GM23338 (cell line): Measurements from ENCODE around the gene CMSS1. TPM values are rescaled to one million over a fixed set of nuclear protein-coding genes. Genes with fewer than 3 reads are reported as not detected.

Source experiments
- ATAC-seq: fragments of 200-7000 bp; cut with Tn5 transposase; 3 replicates; pipeline ENCODE4 v1.9.1; 2020
- DNase-seq: peaks from one replicate; pipeline ENCODE4 v3.0.0-alpha.2; 2015; ENCODE audit warnings: low spot score
- H2AFZ ChIP-seq: fragments of 200-600 bp; sonication (generic); 2 replicates; pipeline ENCODE4 v1.8.0; 2016; ENCODE audit warnings: antibody characterized with exemption, mild to moderate bottlenecking, moderate library complexity
- H3F3A ChIP-seq: fragments of 200-600 bp; sonication (generic); replicated peaks from 2 replicates; pipeline ENCODE4 v1.8.0; 2017; ENCODE audit warnings: antibody characterized with exemption, mixed run types, low read depth
- H3K27ac ChIP-seq: fragments of 200-600 bp; sonication (generic); 2 replicates; pipeline ENCODE4 v1.6.1; 2016; ENCODE audit warnings: low read depth
- H3K27me3 ChIP-seq: fragments of 200-600 bp; sonication (generic); 2 replicates; pipeline ENCODE4 v1.8.0; 2016; ENCODE audit warnings: mild to moderate bottlenecking, mixed run types, moderate library complexity; ENCODE audit not compliant: insufficient read depth
- H3K36me3 ChIP-seq: fragments of 200-600 bp; sonication (generic); 2 replicates; pipeline ENCODE4 v1.8.0; 2016; ENCODE audit warnings: mild to moderate bottlenecking; ENCODE audit not compliant: insufficient read depth
- H3K4me1 ChIP-seq: fragments of 200-600 bp; sonication (generic); 2 replicates; pipeline ENCODE4 v1.8.0; 2016; ENCODE audit warnings: mild to moderate bottlenecking, moderate library complexity; ENCODE audit not compliant: insufficient read depth
- H3K4me2 ChIP-seq: fragments of 200-600 bp; sonication (generic); 2 replicates; pipeline ENCODE4 v1.7.1; 2017; ENCODE audit warnings: mixed run types
- H3K4me3 ChIP-seq: fragments of 200-600 bp; sonication (generic); 2 replicates; pipeline ENCODE4 v1.6.1; 2016; ENCODE audit warnings: mixed run types
- H3K79me2 ChIP-seq: fragments of 200-600 bp; sonication (generic); replicated peaks from 2 replicates; pipeline ENCODE4 v1.8.0; 2017; ENCODE audit warnings: mild to moderate bottlenecking; ENCODE audit not compliant: insufficient read depth
- H3K9me2 ChIP-seq: fragments of 200-600 bp; sonication (generic); 2 replicates; pipeline ENCODE4 v1.8.0; 2017; ENCODE audit not compliant: insufficient read depth
- H4K20me1 ChIP-seq: fragments of 200-600 bp; sonication (generic); replicated peaks from 2 replicates; pipeline ENCODE4 v1.8.0; 2017; ENCODE audit warnings: mild to moderate bottlenecking; ENCODE audit not compliant: insufficient read depth
- H3K27ac Mint-ChIP-seq: 2 replicates; pipeline ENCODE4 v1.8.0; 2020; ENCODE audit warnings: inconsistent platforms, mild to moderate bottlenecking, moderate library complexity, mixed read lengths
- H3K27me3 Mint-ChIP-seq: 3 replicates; pipeline ENCODE4 v1.8.0; 2022; ENCODE audit warnings: low read depth, mild to moderate bottlenecking, moderate library complexity, mixed read lengths, inconsistent platforms; ENCODE audit not compliant: insufficient read depth, poor library complexity
- H3K36me3 Mint-ChIP-seq: 3 replicates; pipeline ENCODE4 v1.8.0; 2021; ENCODE audit warnings: low read depth, mild to moderate bottlenecking, inconsistent platforms, moderate library complexity, mixed read lengths
- H3K4me1 Mint-ChIP-seq: 3 replicates; pipeline ENCODE4 v1.8.0; 2020; ENCODE audit warnings: mild to moderate bottlenecking, inconsistent platforms, mixed read lengths
- H3K4me3 Mint-ChIP-seq: 3 replicates; pipeline ENCODE4 v1.8.0; 2021; ENCODE audit warnings: moderate library complexity, mild to moderate bottlenecking, inconsistent platforms, mixed read lengths
- H3K9me3 Mint-ChIP-seq: 3 replicates; pipeline ENCODE4 v1.8.0; 2020; ENCODE audit warnings: moderate library complexity, mild to moderate bottlenecking, inconsistent platforms, mixed read lengths
- CREB1 ChIP-seq: fragments of 250-450 bp; sonication (Bioruptor Pico); IDR thresholded peaks from 2 replicates; pipeline ENCODE4 v1.5.0; 2020; ENCODE audit warnings: low read depth, mild to moderate bottlenecking, moderate library complexity
- CTCF ChIP-seq, 2 experiments: fragments of 200-600 bp in 1 of 2; sonication (generic) in 1 of 2; conservative IDR thresholded peaks; 2 replicates each; pipeline versions ENCODE4 v1.5.1 to v1.6.1; 2016 to 2017; ENCODE audit warnings: antibody characterized with exemption in 2 of 2, low read depth in 2 of 2, mild to moderate bottlenecking in 2 of 2, moderate library complexity in 1 of 2
- ETS1 ChIP-seq: IDR thresholded peaks from 2 replicates; pipeline ENCODE4 v1.6.1; 2016; ENCODE audit warnings: antibody characterized with exemption
- EZH2 ChIP-seq: fragments of 200-600 bp; sonication (generic); IDR thresholded peaks from one replicate; pipeline ENCODE4 v1.8.0; 2017; ENCODE audit warnings: antibody characterized with exemption, mild to moderate bottlenecking, low read depth; ENCODE audit not compliant: unreplicated experiment
- EZH2phosphoT487 ChIP-seq: fragments of 200-600 bp; sonication (generic); IDR thresholded peaks from one replicate; pipeline ENCODE4 v1.8.1; 2018; ENCODE audit warnings: antibody characterized with exemption; ENCODE audit not compliant: unreplicated experiment
- JUNB ChIP-seq: IDR thresholded peaks from one replicate; pipeline ENCODE4 v1.6.1; 2016; ENCODE audit warnings: antibody characterized with exemption; ENCODE audit not compliant: unreplicated experiment
- NANOG ChIP-seq: IDR thresholded peaks from 2 replicates; pipeline ENCODE4 v1.6.1; 2016; ENCODE audit warnings: antibody characterized with exemption, borderline replicate concordance
- STAT1 ChIP-seq: IDR thresholded peaks from one replicate; pipeline ENCODE4 v1.6.1; 2016; ENCODE audit warnings: antibody characterized with exemption; ENCODE audit not compliant: unreplicated experiment
- ZNF114 ChIP-seq: fragments of 250-450 bp; sonication (Bioruptor Pico); IDR thresholded peaks from 2 replicates; pipeline ENCODE4 v1.5.0; 2020; ENCODE audit warnings: mild to moderate bottlenecking, moderate library complexity
- ZNF331 ChIP-seq: fragments of 250-450 bp; sonication (Bioruptor Pico); IDR thresholded peaks from 2 replicates; pipeline ENCODE4 v1.5.0; 2020; ENCODE audit warnings: low read depth, mild to moderate bottlenecking, moderate library complexity
- polyA plus RNA-seq: library from polyadenylated mRNA; unstranded; fragments of >200 nt; fragmentation: Nextera tagmentation; extraction: Ambion mirVana; gene quantifications from 2 replicates; pipeline ENCODE4 v1.2.1, GENCODE V29; 2016
- total RNA-seq: library from RNA; depleted of rRNA; stranded (reverse); fragments of >200 nt; shearing (Covaris generic); gene quantifications from 2 replicates; pipeline ENCODE4 v1.2.3, GENCODE V29; 2014
- TF ChIP-seq, protein P1 (sequence below): IDR thresholded peaks from one replicate; pipeline ENCODE4 v1.6.1; 2018; ENCODE audit warnings: antibody characterized with exemption; ENCODE audit not compliant: unreplicated experiment

The CMSS1 gene
- total and polyA plus RNA-seq, 2 experiments from 2014 or later, result 39.4 to 187 TPM

GRCh38 chr3:100080573-100080972 lies 262.9 kb downstream of the CMSS1 start:
- no peak for DNase-seq
- no peak overlapping the region for H3K27ac Mint-ChIP-seq

DNA sequence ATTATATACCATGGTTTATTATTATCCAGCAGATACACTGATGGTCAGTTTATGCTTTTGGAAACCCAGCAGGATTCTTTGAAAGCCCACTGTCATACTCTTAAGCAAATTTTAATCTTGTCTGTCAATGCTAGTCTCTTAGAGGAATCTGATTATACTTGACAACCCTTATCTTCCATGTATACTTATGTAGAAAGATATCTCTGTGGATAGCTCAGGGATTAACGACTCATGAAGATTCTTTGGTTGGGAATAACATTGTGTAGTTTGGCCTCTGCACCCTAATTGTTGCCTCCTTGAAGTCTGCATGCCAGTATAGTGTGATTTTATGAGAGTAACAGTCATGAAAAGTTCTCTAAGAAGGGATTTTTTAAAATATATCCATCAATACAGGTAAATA lies 263.6 kb downstream of the CMSS1 start:
- Histone ChIP-seq H3K36me3 (no peaks in the 10 kb centered on the region), H3K27me3 (no peaks in the 10 kb centered on the region), H3K4me1 (no peaks in the 10 kb centered on the region), H3K27ac (no peak overlapping the region), H3K4me2 (no peak overlapping the region), H3F3A (no peaks in the 10 kb centered on the region), H3K9me2 (no peaks in the 10 kb centered on the region), H4K20me1 (no peaks in the 10 kb centered on the region), H3K79me2 (no peaks in the 10 kb centered on the region), H3K4me3 (no peak overlapping the region), H2AFZ (no peak overlapping the region)
- no peak for DNase-seq
- no peak for ATAC-seq
- Mint-ChIP-seq H3K9me3 (no peaks in the 10 kb centered on the region), H3K4me3 (no peak overlapping the region), H3K27ac (no peak overlapping the region), H3K36me3 (no peaks in the 10 kb centered on the region), H3K4me1 (peaks cover 12% of the 10 kb centered on the region), H3K27me3 (no peaks in the 10 kb centered on the region)
- no peak for TF ChIP-seq ZNF114 (CRISPR knock-in tag)
- TF ChIP-seq EZH2phosphoT487, result no peak
- no peak for TF ChIP-seq CTCF (conservative IDR thresholded peaks at IDR 0.05; ENCODE audit: low read depth in 2 of 2)
- no peak for TF ChIP-seq JUNB
- no peak for TF ChIP-seq NANOG
- TF ChIP-seq, protein P1, sequence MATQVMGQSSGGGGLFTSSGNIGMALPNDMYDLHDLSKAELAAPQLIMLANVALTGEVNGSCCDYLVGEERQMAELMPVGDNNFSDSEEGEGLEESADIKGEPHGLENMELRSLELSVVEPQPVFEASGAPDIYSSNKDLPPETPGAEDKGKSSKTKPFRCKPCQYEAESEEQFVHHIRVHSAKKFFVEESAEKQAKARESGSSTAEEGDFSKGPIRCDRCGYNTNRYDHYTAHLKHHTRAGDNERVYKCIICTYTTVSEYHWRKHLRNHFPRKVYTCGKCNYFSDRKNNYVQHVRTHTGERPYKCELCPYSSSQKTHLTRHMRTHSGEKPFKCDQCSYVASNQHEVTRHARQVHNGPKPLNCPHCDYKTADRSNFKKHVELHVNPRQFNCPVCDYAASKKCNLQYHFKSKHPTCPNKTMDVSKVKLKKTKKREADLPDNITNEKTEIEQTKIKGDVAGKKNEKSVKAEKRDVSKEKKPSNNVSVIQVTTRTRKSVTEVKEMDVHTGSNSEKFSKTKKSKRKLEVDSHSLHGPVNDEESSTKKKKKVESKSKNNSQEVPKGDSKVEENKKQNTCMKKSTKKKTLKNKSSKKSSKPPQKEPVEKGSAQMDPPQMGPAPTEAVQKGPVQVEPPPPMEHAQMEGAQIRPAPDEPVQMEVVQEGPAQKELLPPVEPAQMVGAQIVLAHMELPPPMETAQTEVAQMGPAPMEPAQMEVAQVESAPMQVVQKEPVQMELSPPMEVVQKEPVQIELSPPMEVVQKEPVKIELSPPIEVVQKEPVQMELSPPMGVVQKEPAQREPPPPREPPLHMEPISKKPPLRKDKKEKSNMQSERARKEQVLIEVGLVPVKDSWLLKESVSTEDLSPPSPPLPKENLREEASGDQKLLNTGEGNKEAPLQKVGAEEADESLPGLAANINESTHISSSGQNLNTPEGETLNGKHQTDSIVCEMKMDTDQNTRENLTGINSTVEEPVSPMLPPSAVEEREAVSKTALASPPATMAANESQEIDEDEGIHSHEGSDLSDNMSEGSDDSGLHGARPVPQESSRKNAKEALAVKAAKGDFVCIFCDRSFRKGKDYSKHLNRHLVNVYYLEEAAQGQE, result no peak
- no peak for TF ChIP-seq CREB1 (CRISPR knock-in tag)
- no peak for TF ChIP-seq ETS1
- TF ChIP-seq EZH2, result no peak

More at GRCh38 chr3:100080573-100080972, 262.9 kb downstream of the CMSS1 start:
- TF ChIP-seq ZNF331 (CRISPR knock-in tag), result no peak
- TF ChIP-seq CTCF (conservative IDR thresholded peaks at IDR 0.05; ENCODE audit: low read depth in 2 of 2), result no peak
- TF ChIP-seq JUNB, result no peak
- no peak for TF ChIP-seq EZH2
- no peak for TF ChIP-seq NANOG
- TF ChIP-seq STAT1, result no peak
- Histone ChIP-seq H3K36me3 (no peaks in the 10 kb centered on the region), H3K9me2 (no peaks in the 10 kb centered on the region), H2AFZ (no peak overlapping the region), H3K27ac (no peak overlapping the region), H3K79me2 (no peaks in the 10 kb centered on the region), H3K4me2 (no peak overlapping the region), H3K27me3 (no peaks in the 10 kb centered on the region), H3F3A (no peaks in the 10 kb centered on the region), H4K20me1 (no peaks in the 10 kb centered on the region), H3K4me3 (no peak overlapping the region), H3K4me1 (no peaks in the 10 kb centered on the region)
- ATAC-seq, result no peak
- Mint-ChIP-seq H3K9me3 (no peaks in the 10 kb centered on the region), H3K4me1 (peaks cover 7% of the 10 kb centered on the region; the same call in 2 of the 3 replicates), H3K27me3 (no peaks in the 10 kb centered on the region), H3K4me3 (no peak overlapping the region), H3K36me3 (no peaks in the 10 kb centered on the region)
